Inferior parietal cortex (tissue), 1 donor: ENCODE data around the gene PASK.
"Not testable (repeated sequence)": the region's sequence is repeated elsewhere in the genome, so short reads cannot be mapped to it uniquely, and the experiment has no call there.

Experiments
- DNase-seq: peaks from one replicate; pipeline ENCODE4 v3.0.0-alpha.2; 2016; ENCODE audit errors: extremely low spot score

The PASK gene

DNA sequence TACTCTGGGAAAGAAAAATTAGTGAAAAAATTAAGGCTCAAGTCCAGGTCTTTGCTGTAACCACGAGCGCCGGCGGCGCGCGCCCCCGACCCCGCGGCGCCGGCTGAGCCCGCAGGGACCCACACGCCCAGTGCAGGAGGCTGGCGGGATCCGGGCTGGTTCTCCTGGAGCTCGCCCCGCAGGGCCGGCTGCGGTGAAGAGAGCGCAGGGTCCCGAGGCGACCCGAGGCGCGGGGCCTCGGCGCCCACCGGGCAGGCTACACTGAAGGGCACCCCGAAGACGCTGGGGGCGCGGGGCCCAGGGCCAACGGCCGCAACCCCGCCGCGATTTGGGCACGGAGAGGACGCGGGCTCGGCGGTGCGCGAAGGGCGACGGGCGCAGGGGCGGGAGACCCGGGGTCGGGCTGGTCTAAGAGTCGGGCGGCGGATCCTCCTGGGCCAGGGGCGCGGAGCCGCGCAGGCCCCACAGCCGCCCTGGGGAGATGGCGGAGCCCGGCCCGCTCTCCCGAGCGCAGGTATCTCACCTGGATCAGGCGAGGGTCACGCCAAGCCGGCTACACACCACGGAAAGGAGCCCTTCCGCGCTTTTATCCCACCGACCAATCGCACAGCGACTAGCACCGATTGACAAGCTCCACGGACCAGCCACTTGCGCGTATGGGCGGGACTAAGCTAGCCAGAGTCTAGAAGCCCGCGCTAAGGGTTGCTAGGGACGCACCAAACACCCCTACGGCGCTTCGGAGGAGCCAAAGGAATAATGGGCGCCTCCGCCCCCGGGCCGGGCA, at the start of gene PASK:
PASK (minus strand) TSS at position 582 of the 784 bp plus-strand sequence. CDS start 6,440 bp downstream, outside the sequence.
- DNase-seq, result peak; percentile 96

DNA sequence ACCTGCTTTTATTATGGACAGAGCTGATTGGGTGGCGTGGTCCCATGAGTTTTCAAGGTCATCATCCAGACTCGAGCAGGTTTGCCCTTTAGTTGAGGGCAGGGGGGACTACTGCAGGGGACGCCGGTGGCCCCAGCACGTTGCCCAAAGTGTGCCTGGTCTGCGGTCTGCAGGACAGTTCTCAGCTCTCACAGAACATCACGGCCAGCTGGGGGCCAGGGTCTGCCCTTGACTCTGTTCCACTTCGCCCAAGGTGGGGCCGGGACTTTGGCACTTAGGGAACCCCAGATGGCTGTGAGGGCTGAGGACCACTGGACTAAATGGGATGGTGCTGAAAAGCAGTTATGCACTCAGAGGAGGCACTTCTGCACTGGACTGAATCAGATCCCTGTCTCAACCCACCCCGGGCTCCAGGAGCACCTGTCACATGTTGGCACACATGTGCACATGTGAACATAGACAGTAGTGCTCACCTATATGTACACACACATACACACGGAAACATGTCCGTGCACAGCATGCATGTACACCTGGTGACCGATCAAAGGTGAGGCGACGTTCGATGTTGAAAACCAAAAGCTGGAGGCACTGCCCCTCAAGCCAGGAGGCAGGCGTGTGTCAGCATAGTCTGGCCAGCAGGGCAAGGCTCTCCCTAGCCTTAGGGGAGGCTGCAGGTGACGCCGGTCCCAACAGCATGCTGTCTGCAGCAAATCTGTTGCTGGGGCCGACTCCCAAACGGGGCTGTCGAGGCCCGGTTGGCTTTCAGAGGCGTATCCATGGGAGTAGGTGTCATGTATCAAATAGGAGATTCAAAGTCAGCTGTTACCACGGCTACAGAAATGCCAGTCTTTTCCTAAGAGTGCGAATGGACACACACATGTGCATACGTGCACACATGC, 49.4 kb upstream of the PASK start:
- DNase-seq, result no peak

DNA sequence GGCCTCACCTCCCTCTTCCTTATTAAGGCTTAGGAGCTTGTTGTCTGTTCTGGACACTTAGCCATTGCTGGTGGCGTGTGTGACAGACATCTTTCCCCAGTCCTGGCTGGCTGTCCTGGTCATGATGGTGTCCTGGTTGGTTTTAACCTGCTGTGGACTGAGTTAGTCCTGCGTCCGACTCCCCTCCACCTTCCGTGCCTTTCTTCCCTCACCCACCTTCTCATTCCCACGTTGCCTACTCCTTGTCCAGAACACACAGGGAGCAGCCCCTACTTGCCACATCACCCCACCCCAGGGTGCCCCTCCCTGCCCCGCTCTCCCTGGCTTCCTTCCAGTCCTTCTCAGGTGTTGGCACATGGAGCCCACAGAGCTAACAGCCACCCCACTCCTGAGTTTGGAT, 48.7 kb upstream of the PASK start:
- no peak for DNase-seq

DNA sequence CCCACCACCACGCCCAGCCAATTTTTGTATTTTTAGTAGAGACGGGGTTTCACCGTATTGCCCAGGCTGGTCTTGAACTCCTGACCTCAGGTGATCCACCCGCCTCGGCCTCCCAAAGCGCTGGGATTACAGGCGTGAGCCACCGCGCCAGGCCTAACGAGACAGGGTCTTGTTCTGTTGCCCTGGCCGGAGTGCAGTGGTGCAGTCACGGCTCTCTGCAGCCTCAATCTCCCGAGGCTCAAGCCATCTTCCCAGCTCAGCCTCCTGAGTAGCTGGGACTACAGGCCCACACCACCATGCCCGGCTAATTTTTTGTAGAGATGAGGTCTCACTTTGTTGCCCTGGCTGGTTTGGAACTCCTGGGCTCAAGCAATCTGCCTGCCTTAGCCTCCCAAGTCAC, 48.0 kb upstream of the PASK start:
- DNase-seq, result not testable (repeated sequence)

DNA sequence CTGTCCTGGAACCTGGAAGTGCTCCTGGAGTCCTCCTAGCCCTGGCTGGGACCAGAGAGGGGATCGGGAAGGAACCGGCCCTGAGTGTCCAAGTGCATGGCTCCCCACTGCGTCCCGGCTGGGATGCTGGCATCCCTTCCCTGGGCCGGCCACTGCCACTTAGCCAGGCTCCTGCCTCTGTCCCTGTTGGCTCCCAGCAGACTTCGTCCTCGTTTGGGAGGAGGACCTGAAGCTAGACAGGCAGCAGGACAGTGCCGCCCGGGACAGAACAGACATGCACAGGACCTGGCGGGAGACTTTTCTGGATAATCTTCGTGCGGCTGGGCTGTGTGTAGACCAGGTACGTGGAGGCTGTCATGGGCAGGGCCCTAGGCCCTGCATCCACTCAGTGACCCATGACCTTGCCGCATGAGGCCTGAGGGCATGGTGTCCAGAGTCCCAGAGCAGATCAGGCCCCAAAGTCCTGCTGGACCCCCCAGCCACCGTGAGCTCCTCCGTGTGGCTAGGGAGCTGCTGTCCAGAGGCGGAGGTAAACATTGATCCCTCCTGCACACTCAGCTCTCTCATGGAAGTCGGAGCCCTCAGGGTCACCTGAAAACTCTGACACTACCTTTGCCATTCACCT, 46.3 kb upstream of the PASK start:
- DNase-seq, result no peak

DNA sequence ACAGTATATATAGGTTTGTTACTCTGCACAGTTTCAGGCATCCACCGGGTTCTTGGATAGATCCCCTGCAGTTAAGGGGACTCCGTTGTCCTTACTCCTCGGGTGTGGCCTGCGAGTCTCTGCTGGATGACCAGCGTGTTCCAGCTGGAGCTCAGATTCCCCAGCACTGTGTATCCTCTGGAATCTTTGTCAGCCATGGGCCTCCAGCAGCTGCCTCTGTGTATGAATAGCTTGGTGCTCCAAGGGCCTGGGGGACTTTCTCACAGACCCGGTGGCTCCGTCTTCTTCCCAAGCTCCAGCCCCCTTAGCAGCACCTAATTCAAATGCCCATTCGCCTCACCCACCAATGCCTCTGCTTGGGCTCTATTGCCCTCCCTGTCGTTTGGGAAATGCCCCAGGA, 45.5 kb upstream of the PASK start:
- DNase-seq, result no peak

DNA sequence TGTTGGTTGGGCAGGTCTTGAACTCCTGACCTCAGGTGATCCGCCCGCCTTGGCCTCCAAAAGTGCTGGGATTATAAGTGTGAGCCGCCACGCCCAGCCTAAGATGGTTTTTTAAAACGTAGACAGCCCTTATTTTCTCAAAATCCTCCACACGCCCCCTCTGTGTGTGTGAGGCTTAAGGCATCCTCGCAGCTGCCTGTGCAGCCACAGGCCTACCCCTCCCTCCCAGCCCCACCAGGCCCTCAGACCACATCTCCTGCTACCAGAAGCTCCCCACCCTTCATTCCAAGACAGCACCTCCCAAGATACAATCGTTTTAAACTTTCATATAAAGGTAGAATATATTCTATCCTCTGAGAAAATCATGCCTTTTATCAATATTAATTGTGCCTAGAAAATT, 44.0 kb upstream of the PASK start:
- no peak for DNase-seq

DNA sequence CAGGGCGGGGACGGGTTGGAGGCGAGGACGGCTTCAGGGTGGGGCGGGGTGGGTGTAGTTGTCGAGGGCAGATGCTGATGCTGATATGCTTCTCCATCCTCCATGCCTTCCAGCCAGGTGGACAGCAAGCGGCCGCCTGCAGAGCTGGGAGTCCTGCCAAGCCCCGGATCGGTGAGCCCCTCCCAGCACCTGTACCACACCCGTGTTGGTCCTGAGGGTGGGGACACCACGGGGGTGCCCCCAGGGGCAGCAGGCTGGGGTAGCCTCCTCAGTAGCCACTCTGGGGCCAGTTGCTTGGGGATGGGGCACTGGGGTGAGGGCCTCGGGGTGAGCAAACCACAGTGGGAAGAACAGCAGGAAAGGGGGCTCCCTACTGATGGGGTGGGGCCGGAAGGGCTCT, 41.8 kb upstream of the PASK start:
- DNase-seq, result no peak

DNA sequence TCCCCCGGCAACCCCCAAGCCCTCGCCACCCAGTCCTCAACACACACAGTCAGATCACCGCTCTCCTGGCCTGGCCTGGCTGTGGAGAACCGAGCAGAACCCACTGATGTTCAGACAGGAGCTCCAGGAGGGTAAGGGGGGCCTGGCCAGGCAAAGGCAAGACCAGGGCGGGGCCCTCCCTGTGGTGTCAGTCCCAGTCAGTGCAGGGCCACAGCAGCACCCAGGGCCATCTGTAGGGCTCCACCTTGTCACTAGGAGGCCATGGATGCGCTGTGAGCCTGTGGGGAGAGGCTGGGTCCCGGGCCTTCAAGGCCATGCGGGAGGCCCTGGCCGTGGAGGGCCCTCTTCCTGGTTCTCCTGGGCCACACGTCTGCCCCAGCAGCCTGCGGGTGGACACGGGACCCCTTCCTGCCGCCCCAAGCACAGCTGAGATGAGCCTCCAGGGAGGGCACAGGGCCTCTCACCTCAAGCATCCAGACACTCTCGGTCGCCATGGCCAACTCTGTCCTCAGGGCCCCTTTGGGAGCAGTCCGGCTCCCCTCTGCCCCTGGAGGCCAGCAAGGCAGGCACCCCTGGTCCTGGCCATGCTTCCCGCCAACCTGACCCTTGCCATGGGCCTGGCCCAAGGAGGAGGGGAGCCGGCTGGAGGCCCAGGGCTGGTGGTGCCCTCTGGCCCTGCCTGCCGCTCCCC, 41.2 kb upstream of the PASK start:
- no peak for DNase-seq

DNA sequence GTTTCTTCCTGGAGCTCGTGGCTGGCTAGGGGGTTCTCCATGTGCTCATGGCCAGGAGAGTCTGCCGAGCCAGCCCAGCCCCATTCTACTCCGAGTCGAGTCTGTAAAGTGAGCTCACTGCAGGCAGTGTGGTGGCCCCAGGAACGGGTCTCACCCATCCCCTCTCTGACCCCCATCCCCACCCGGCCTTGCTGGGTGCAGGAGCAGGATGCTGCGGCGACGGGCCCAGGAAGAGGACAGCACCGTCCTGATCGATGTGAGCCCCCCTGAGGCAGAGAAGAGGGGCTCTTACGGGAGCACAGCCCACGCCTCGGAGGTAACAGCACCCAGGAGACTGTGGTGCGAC, 40.6 kb upstream of the PASK start:
- no peak for DNase-seq

DNA sequence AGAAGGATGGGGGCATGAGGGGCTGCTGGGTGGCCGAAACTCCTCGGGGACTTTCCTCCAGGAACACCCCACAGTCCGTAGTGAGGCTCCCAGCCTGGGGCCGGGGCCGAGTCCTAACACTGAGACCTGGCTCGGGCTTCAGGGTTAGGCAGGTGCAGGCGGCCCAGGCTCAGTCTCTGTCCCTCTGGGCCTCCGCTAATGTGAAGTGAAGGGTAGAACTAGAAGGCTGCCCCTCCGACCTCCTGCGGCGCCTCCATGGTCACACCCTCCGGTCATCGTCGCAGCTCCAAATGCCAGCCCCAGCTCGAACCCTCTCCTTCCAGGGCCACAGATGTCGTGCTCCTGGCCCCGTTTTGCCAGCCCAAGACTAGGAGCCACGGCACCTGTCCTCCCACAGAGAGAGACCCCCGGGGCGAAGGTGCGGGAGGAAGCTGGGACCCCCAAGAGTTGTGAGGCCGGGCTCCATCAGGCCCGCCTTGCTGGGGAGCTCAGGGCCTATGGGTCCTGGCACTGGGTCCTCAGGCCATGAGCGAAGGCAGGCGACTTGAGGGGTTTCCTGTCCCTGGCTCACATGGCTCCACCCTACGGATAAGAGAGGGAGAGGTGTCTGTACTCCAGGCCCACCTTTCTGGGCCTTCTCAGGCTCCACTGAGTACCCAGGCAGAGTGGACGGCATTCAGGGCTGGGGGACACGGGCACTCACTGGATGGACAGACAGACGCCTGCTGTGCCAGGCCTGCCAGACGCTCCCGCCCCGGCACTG, 40.0 kb upstream of the PASK start:
- DNase-seq, result no peak

DNA sequence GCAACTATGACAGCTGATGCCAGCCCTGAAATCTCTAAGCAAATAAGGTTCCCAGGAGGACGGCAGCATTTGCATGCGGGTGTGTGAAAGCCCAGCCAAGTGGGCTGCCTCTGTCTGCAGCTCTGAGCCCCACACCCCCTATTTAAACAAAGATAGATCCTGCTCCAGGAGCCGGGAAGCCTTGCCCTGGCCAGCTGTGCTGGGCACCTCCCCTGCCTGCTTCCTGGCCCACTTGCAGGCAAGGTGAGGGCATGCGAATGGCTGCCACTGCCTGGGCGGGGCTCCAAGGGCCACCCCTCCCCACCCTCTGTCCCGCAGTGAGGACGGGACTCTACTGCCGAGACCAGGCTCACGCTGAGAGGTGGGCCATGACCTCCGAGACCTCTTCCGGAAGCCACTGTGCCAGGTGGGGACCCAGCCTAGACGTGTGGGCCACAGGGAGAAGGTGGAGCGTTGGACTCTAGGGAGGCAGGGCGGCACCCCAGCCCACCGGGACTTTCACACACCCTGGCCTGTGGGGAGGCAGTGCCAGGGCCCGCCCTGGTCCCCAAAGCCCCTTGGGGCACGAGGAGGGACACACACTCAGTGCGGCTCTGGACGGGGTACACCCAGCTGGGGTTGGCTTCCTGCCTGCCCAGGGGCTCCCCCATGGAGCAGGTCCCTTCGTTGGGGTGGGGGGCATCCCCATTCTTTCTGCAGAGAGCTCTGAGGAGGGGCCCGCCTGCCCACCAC, 39.3 kb upstream of the PASK start, which contains the start of gene ANO7:
ANO7 (plus strand) TSS at position 317 of the 732 bp plus-strand sequence. CDS start 1,387 bp downstream, outside the sequence.
- no peak for DNase-seq

DNA sequence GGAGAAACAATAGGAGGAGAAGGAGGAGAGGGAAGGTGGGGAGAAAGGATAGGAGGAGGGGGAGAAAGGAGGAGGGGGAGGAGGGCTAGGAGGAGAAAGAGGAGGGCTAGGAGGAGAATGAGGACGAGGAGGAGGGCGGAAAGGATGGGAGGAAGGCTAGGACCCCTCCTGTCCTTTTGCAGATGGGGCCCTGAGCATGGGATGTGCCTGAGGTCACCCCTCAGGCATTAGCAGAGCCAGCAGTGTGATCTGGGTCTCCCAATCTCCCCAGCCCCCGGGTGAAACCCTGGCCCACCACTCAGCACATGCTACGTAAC, 38.6 kb upstream of the PASK start:
- DNase-seq, result no peak

DNA sequence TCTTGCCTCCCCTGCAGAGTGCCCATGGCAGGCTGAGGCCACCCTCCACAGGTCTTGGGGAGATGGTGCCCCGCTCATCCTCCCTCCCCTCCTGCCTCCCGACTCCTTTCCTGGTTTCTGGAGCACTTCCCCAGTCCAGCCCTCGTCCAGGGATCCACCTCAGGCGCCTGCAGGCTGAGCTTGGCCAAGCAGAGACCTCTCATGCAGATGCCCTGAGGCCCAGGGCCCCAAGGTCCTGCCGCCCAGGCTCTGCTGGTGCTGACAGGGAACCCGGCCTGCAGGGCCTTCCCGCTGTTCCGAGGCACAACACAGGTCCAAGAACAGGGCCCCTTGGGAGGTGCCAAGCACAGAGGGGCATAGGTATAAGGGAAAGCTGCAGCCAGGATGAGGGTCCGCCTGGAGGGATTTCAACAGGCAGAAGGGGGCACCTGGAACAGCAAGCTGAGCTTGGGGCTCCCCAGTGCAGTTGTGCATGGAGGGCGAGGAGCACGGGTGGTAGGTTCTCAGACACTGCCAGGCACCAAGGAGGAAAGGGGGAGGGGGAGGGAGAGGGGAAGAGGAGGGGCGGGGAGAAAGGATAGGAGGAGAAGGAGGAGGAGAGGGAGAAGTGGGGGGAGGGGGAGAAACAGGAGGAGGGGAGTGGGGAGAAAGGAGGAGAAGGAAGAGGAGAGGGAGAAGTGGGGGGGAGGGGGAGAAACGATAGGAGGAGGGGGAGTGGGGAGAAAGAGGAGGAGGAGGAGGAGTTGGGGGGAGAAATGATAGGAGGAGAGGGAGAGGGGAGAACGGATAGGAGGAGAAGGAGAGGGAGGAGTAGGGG, 38.0 kb upstream of the PASK start:
- no peak for DNase-seq

DNA sequence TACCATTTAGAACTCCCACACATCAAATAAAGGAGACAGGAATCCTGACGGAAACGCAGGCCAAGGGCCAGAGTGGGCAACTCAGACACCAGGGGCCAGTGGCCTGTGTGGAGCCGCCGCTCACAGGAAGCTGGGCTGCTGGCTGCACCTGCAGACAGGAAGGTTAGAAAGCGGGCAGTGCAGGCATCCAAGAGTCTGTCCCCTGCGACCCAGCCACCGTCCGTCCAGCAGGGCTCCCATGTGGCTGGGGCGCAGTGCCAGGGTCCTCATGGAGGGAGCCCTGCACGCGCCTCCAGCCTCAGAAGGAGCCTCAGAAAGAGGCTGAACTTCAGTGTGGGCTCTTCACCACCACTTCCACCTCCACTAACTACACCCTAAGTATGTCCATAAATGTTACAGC, 36.7 kb upstream of the PASK start:
- DNase-seq, result no peak

DNA sequence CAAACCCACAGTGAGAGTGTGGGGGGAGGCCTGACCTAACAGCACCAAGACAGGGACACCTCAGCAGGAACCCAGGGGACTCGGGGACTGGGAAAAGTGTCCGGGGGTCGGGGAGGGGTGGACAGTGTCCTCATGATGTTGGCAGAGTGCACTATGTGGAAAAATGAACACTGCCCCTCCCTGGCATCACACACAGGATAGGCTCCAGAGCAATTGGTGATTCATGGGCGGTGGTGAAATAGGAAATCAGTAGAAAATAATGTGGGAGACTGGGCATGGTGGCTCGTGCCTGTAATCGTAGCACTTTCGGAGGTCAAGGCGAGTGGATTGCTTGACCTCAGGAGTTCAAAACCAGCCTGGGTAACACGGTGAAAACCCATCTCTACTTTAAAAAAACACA, 35.6 kb upstream of the PASK start:
- no peak for DNase-seq

DNA sequence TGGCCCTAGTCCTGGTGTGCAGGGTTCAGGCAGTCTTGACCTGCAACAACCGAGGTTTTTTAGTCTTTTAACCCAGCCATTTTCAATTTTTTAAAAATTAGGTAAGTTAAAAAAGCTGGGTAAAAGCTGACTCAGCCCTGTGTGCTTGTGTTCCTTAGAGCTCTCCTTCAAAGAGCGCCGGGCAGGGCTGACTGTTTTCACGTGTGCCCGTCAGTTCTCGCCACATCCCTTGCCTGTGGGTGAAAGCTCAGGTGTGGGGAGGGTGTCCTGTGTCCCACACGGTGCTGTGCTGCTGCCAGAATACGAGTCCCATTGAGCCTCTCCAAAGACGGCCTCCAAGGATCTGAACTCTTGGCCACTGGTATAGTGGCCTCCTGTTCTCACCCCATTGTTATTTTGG, 33.9 kb upstream of the PASK start:
- DNase-seq, result no peak

DNA sequence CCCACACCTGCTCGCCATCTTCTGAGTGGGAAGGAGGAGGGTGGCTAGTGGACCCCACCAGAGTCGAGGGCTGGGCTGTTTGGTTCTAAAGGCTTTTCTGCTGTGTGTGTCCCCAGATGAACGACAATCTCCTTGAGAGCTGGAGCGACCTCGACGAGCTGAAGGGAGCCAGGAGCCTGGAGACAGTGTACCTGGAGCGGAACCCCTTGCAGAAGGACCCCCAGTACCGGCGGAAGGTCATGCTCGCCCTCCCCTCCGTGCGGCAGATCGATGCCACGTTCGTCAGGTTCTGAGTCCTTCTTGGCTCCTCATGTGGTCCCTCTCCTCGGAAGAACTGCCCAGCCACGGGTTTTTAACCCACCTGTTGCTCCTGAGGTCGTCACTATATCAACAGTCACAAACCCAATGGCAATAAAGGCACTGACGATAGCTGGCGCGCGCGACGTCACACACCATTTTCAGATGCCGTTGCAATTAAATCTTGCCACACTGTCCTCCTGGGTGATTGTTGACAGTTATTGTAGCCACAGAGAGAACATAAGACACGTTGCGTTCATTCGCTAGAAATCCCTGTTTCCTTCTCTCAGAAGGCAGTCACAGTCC, 33.4 kb upstream of the PASK start:
- no peak for DNase-seq

DNA sequence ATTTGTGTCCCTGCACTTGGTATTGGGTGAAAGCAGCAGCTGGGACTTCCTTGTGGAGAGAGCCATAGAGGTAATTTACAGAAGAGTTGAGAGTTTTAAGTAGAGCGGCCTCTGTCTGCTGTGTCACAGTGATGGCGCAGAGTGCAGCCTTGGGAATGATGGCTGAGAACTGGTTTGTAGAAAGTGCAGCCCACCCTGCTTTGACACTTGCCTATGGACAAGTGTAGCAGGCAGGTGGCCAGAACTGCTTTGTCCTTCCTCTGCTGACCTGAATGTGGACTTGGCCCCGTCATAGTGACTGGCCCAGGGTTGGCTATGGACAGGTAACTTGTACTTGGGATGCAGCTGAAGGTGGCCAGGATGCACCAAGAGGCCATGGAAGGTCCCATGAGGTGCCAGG, 32.9 kb upstream of the PASK start:
- DNase-seq, result no peak
